Liver (tissue), 3 donors: Measurements from ENCODE around the gene ZSWIM8.

Source experiments
- EGR1 ChIP-seq, 2 donors: IDR thresholded peaks; 2 replicates each; pipeline ENCODE4 v1.6.1; 2016 to 2018; ENCODE audit warnings: antibody characterized with exemption in 2 of 2, low read depth in 2 of 2
- FOXA1 ChIP-seq: IDR thresholded peaks from 2 replicates; pipeline ENCODE4 v1.6.1; 2016; ENCODE audit warnings: antibody characterized with exemption
- JUND ChIP-seq, 2 donors: IDR thresholded peaks; 2 replicates each; pipeline ENCODE4 v1.6.1; 2016; ENCODE audit warnings: antibody characterized with exemption in 2 of 2
- ZBTB33 ChIP-seq: IDR thresholded peaks from 2 replicates; pipeline ENCODE4 v1.6.1; 2016; ENCODE audit warnings: antibody characterized with exemption
- TF ChIP-seq, protein P1 (sequence below): fragments of 150-350 bp; IDR thresholded peaks from 2 replicates; pipeline ENCODE4 v1.5.1; 2017; ENCODE audit warnings: improper control_type of control experiment, low read depth, low read length; ENCODE audit not compliant: missing input control
- TF ChIP-seq, protein P2 (sequence below): IDR thresholded peaks from 2 replicates; pipeline ENCODE4 v1.6.1; 2016; ENCODE audit warnings: antibody characterized with exemption
- donor health status: healthy.
- donor health status: healthy.

GRCh38 chr10:73758704-73759511, 26.5 kb upstream of the ZSWIM8 start:
- TF ChIP-seq JUND (IDR thresholded peaks at IDR 0.05) (no peak), FOXA1 (no peak), EGR1 (IDR thresholded peaks at IDR 0.05; ENCODE audit: low read depth in 2 of 2) (no peak), ZBTB33 (no peak)
- TF ChIP-seq, protein P1, sequence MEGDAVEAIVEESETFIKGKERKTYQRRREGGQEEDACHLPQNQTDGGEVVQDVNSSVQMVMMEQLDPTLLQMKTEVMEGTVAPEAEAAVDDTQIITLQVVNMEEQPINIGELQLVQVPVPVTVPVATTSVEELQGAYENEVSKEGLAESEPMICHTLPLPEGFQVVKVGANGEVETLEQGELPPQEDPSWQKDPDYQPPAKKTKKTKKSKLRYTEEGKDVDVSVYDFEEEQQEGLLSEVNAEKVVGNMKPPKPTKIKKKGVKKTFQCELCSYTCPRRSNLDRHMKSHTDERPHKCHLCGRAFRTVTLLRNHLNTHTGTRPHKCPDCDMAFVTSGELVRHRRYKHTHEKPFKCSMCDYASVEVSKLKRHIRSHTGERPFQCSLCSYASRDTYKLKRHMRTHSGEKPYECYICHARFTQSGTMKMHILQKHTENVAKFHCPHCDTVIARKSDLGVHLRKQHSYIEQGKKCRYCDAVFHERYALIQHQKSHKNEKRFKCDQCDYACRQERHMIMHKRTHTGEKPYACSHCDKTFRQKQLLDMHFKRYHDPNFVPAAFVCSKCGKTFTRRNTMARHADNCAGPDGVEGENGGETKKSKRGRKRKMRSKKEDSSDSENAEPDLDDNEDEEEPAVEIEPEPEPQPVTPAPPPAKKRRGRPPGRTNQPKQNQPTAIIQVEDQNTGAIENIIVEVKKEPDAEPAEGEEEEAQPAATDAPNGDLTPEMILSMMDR: no peak
- TF ChIP-seq, protein P2, sequence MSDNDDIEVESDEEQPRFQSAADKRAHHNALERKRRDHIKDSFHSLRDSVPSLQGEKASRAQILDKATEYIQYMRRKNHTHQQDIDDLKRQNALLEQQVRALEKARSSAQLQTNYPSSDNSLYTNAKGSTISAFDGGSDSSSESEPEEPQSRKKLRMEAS: no peak
